Measurements from ENCODE around the gene CUTA.
A peak's percentile ranks its signal among the peaks of the same experiment; 100 is the strongest.
"Not testable (repeated sequence)": the region's sequence is repeated elsewhere in the genome, so short reads cannot be mapped to it uniquely, and the experiment has no call there.

The CUTA gene

DNA sequence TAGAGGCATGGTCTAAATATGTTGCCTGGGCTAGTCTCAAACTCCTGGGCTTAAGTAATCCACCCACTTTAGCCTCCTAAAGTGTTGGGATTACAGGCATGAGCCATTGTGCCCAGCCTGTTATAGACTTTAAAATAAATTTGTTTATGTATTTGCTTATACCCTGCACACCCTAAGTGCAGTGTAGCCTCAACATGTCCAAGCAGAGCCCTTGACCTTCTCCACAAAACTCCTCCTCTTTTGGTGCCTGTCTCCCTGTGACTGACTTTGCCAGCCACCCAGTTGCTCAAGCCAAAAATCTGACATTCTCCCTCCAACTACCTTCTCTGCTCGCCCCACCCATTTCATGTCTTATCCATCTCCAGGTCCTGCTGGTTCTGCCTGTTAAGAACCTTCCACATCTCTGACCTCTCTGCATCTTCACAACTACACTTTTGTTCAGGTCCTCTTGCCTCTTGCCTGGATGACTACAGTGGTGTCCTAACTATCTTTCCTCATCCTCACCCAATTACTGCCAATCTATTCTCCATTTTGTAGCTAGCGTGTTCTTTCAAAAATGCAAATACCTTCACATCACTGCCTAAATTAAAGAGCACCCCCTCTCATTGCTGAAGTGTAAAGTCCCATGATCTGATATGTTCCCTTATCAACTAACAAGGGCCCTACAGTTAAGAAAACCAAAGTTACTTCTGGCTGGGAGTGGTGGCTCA is 37.5 kb downstream of the CUTA start (continued):
- TF ChIP-seq, protein P1, sequence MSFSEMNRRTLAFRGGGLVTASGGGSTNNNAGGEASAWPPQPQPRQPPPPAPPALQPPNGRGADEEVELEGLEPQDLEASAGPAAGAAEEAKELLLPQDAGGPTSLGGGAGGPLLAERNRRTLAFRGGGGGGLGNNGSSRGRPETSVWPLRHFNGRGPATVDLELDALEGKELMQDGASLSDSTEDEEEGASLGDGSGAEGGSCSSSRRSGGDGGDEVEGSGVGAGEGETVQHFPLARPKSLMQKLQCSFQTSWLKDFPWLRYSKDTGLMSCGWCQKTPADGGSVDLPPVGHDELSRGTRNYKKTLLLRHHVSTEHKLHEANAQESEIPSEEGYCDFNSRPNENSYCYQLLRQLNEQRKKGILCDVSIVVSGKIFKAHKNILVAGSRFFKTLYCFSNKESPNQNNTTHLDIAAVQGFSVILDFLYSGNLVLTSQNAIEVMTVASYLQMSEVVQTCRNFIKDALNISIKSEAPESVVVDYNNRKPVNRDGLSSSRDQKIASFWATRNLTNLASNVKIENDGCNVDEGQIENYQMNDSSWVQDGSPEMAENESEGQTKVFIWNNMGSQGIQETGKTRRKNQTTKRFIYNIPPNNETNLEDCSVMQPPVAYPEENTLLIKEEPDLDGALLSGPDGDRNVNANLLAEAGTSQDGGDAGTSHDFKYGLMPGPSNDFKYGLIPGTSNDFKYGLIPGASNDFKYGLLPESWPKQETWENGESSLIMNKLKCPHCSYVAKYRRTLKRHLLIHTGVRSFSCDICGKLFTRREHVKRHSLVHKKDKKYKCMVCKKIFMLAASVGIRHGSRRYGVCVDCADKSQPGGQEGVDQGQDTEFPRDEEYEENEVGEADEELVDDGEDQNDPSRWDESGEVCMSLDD (tag by site-specific recombination; IDR thresholded peaks at IDR 0.05) = no peak

DNA sequence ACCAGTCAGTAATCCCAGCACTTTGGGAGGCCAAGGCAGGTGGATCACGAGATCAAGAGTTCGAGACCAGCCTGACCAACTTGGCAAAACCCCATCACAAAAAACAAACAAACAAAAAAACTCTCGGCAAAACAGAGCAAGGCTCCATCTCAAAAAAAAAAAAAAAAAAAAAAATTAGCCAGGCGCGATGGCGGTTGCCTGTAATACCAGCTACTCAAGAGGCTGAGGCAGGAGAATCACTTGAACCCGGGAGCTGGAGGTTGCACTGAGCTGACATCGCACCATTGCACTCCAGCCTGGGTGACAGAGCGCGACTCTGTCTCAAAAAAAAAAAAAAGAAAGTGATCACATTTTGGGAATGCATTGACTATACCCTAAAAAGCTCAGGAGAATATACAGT is 38.7 kb downstream of the CUTA start:
- H3K9me3 ChIP-seq (ENCODE audit: control insufficient read depth, insufficient read depth, low read depth, low read length); H3K36me3 ChIP-seq (ENCODE audit: control insufficient read depth in 2 of 2, insufficient read depth in 1 of 2, low read length in 2 of 2); H3K4me1 ChIP-seq (ENCODE audit: control insufficient read depth, insufficient read depth, low read length); H3K4me3 ChIP-seq (ENCODE audit: low read depth, low read length); H3K27ac ChIP-seq (ENCODE audit: extremely low read depth, low read depth, low read length): not testable (repeated sequence)
- ChIA-PET POLR2A (interaction anchor here (0.7 kb wide), 1 partner anchor 18 kb away, joined by 5 read pairs; no protein-coding TSS in a partner anchor), CTCF (interaction anchor here (0.8 to 2.4 kb wide), 2 partner anchors 11 to 34 kb away, joined by 5 to 9 read pairs; no protein-coding TSS in a partner anchor)
- TF ChIP-seq, protein P2, sequence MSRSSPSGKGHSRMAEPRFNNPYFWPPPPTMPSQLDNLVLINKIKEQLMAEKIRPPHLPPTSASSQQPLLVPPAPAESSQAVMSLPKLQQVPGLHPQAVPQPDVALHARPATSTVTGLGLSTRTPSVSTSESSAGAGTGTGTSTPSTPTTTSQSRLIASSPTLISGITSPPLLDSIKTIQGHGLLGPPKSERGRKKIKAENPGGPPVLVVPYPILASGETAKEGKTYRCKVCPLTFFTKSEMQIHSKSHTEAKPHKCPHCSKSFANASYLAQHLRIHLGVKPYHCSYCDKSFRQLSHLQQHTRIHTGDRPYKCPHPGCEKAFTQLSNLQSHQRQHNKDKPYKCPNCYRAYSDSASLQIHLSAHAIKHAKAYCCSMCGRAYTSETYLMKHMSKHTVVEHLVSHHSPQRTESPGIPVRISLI (tag by site-specific recombination; IDR thresholded peaks at IDR 0.05) = peak; percentile 65; the same call in 1 of the 2 replicates

DNA sequence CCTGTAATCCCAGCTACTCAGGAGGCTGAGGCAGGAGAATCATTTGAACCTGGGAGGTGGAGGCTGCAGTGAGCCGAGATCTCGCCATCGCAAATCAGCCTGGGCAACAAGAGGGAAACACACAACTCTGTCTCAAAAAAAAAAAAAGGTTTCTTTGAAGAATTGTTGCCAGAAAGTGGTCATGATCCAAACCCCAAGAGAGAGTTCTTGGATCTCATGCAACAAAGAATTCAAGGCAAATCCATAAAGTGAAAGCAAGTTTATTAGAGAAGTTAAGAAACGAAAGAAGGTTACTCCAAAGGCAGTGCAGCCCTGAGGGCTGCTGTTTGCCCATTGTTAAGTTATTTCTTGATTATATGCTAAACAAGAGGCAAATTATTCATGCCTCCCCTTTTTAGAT is 40.7 kb downstream of the CUTA start:
- Histone ChIP-seq H3K27ac (ENCODE audit: extremely low read depth, low read depth, low read length) (no peak overlapping the region), H3K9me3 (ENCODE audit: control insufficient read depth, insufficient read depth, low read depth, low read length) (no peaks in the 10 kb centered on the region), H3K4me3 (ENCODE audit: low read depth, low read length) (no peak overlapping the region), H3K36me3 (ENCODE audit: control insufficient read depth in 2 of 2, insufficient read depth in 1 of 2, low read length in 2 of 2) (no peaks in the 10 kb centered on the region), H3K4me1 (ENCODE audit: control insufficient read depth, insufficient read depth, low read length) (peaks cover 18% of the 10 kb centered on the region)
- TF ChIP-seq ZNF292 (tag by site-specific recombination; IDR thresholded peaks at IDR 0.05; ENCODE audit: borderline replicate concordance, low read depth) (no peak), IKZF3 (tag by site-specific recombination; IDR thresholded peaks at IDR 0.05) (no peak), ZNF776 (tag by site-specific recombination; IDR thresholded peaks at IDR 0.05; ENCODE audit: borderline replicate concordance) (no peak), ZNF433 (tag by site-specific recombination; IDR thresholded peaks at IDR 0.05; ENCODE audit: low read depth) (no peak), ZNF624 (tag by site-specific recombination; IDR thresholded peaks at IDR 0.05) (no peak), ZNF530 (tag by site-specific recombination; IDR thresholded peaks at IDR 0.05; ENCODE audit: low read depth) (no peak), SALL2 (tag by site-specific recombination; IDR thresholded peaks at IDR 0.05; ENCODE audit: borderline replicate concordance) (no peak), ZNF24 (tag by site-specific recombination; IDR thresholded peaks at IDR 0.05) (no peak), ZNF837 (tag by site-specific recombination; IDR thresholded peaks at IDR 0.05) (no peak), TCF7L2 (IDR thresholded peaks at IDR 0.05; ENCODE audit: borderline replicate concordance, low read depth, low read length) (no peak), OVOL3 (tag by site-specific recombination; IDR thresholded peaks at IDR 0.05) (no peak)
- TF ChIP-seq, protein P3, sequence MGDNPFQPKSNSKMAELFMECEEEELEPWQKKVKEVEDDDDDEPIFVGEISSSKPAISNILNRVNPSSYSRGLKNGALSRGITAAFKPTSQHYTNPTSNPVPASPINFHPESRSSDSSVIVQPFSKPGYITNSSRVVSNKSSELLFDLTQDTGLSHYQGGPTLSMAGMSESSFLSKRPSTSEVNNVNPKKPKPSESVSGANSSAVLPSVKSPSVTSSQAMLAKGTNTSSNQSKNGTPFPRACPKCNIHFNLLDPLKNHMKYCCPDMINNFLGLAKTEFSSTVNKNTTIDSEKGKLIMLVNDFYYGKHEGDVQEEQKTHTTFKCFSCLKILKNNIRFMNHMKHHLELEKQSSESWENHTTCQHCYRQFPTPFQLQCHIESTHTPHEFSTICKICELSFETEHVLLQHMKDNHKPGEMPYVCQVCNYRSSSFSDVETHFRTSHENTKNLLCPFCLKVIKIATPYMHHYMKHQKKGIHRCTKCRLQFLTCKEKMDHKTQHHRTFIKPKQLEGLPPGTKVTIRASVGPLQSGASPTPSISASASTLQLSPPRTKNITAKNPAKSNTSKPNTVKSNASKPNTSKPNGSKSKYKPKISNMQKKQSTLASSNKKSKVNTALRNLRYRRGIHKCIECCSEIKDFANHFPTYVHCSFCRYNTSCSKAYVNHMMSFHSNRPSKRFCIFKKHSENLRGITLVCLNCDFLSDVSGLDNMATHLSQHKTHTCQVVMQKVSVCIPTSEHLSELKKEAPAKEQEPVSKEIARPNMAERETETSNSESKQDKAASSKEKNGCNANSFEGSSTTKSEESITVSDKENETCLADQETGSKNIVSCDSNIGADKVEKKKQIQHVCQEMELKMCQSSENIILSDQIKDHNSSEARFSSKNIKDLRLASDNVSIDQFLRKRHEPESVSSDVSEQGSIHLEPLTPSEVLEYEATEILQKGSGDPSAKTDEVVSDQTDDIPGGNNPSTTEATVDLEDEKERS (tag by site-specific recombination; IDR thresholded peaks at IDR 0.05) = no peak
- TF ChIP-seq, protein P1 (tag by site-specific recombination; IDR thresholded peaks at IDR 0.05) = no peak
- ChIA-PET POLR2A (no interaction called here), CTCF (interaction anchor here (0.6 to 2.2 kb wide), 2 partner anchors 13 to 1224 kb away, joined by 3 to 7 read pairs; no protein-coding TSS in a partner anchor)

All from HEK293 (cell line).